Left ventricle myocardium inferior (tissue), 1 donor: Measurements from ENCODE around the gene VIPR2. TPM values are rescaled to one million over a fixed set of nuclear protein-coding genes. Genes with fewer than 3 reads are reported as not detected.

Experiments
- DNase-seq: peaks from one replicate; pipeline ENCODE4 v3.0.0-alpha.2; 2020
- H3K27ac ChIP-seq: fragments of 200-600 bp; replicated peaks from 2 replicates; pipeline ENCODE4 v1.8.0; 2021
- H3K27me3 ChIP-seq: fragments of 200-600 bp; 2 replicates; pipeline ENCODE4 v1.8.0; 2021; ENCODE audit warnings: low read depth
- H3K36me3 ChIP-seq: fragments of 200-600 bp; 2 replicates; pipeline ENCODE4 v1.8.0; 2021
- H3K4me1 ChIP-seq: fragments of 200-600 bp; 2 replicates; pipeline ENCODE4 v1.8.0; 2021
- H3K4me3 ChIP-seq: fragments of 200-600 bp; 2 replicates; pipeline ENCODE4 v1.8.0; 2021; ENCODE audit warnings: mild to moderate bottlenecking, moderate library complexity
- H3K9me3 ChIP-seq: fragments of 200-600 bp; replicated peaks from 2 replicates; pipeline ENCODE4 v1.8.0; 2021
- CTCF ChIP-seq: fragments of 200-600 bp; IDR thresholded peaks from 2 replicates; pipeline ENCODE4 v1.8.0; 2021; ENCODE audit warnings: antibody characterized with exemption, mild to moderate bottlenecking, borderline replicate concordance
- intact Hi-C: fragments of 100-400 bp; cut with micrococcal nuclease; formaldehyde crosslinking; loops from one replicate; pipeline ENCODE4 v1.11.0; 2022
- total RNA-seq: library from RNA; stranded (reverse); fragmentation: NEBNext Ultra II Directional; extraction: Animal tissue kit (Norgen Biotek cat#: 25700); gene quantifications from one replicate; pipeline ENCODE4 v1.2.1, GENCODE V29; 2021
- donor health status: DM: no; HTN: yes; CAD: no; lungs with severe emphysema.

The VIPR2 gene
- total RNA-seq, 1 donor from 2014 or later = 17.5 TPM

- intact Hi-C loops = no loop called here
- peak overlapping the region; percentile 84 for H3K27ac ChIP-seq
- peaks cover 24% of the 10 kb centered on the region for H3K36me3 ChIP-seq
- DNase-seq = peak; percentile 78
- no peaks in the 10 kb centered on the region for H3K9me3 ChIP-seq
- peaks cover 28% of the 10 kb centered on the region for H3K4me1 ChIP-seq
- H3K27me3 ChIP-seq = peaks cover 24% of the 10 kb centered on the region
- TF ChIP-seq CTCF = no peak
- H3K4me3 ChIP-seq = peak overlapping the region; percentile 72
Measured at GRCh38 chr7:159031135-159031701, 113.4 kb downstream of the VIPR2 start.

GRCh38 chr7:159030490-159031134, 114.1 kb downstream of the VIPR2 start:
- peak; percentile 55 for DNase-seq
- Histone ChIP-seq H3K4me1 (peaks cover 28% of the 10 kb centered on the region), H3K4me3 (peak overlapping the region; percentile 72), H3K27me3 (peaks cover 24% of the 10 kb centered on the region), H3K27ac (peak overlapping the region; percentile 84), H3K9me3 (no peaks in the 10 kb centered on the region), H3K36me3 (peaks cover 18% of the 10 kb centered on the region)
- TF ChIP-seq CTCF = peak; percentile 63
- intact Hi-C loops = no loop called here

GRCh38 chr7:159028508-159029401, 115.9 kb downstream of the VIPR2 start:
- peaks cover 28% of the 10 kb centered on the region for H3K4me1 ChIP-seq
- intact Hi-C loops = no loop called here
- DNase-seq = no peak
- H3K9me3 ChIP-seq = no peaks in the 10 kb centered on the region
- TF ChIP-seq CTCF = no peak
- no peak overlapping the region for H3K4me3 ChIP-seq
- H3K27me3 ChIP-seq = peaks cover 24% of the 10 kb centered on the region
- H3K27ac ChIP-seq = no peak overlapping the region
- H3K36me3 ChIP-seq = peaks cover under 1% of the 10 kb centered on the region

- no peak overlapping the region for H3K27ac ChIP-seq
- no peak for TF ChIP-seq CTCF
- DNase-seq = no peak
- no peaks in the 10 kb centered on the region for H3K36me3 ChIP-seq
- intact Hi-C loops = no loop called here
- peaks cover 24% of the 10 kb centered on the region for H3K27me3 ChIP-seq
- H3K9me3 ChIP-seq = no peaks in the 10 kb centered on the region
- H3K4me1 ChIP-seq = peaks cover 27% of the 10 kb centered on the region
- H3K4me3 ChIP-seq = no peak overlapping the region
Measured at GRCh38 chr7:159027789-159028507, 116.7 kb downstream of the VIPR2 start.
